GM12878 (cell line): ENCODE results near the gene OTC. TPM values are rescaled to one million over a fixed set of nuclear protein-coding genes. Genes with fewer than 3 reads are reported as not detected.

ENCODE experiments used
- ATAC-seq: fragments of 200-7000 bp; cut with Tn5 transposase; 3 replicates; pipeline ENCODE4 v1.9.1; 2020; ENCODE audit warnings: mild to moderate bottlenecking, moderate library complexity
- BruUV-seq: library from RNA; stranded (reverse); fragments of 400-500 nt; replicated peaks from 2 replicates; lab custom pipeline; 2021; lab: Mats Ljungman, UMichigan
- CTCF ChIA-PET: fragments of 300-600 bp; sonication (Branson Sonifier 250); formaldehyde crosslinking; extraction: SDS; loops from one replicate; lab custom pipeline; 2021; ENCODE audit warnings: inconsistent platforms; lab: Yijun Ruan, JAX
- POLR2A ChIA-PET: fragments of 350-600 bp; formaldehyde crosslinking; extraction: SDS; loops from one replicate; lab custom pipeline; 2021; ENCODE audit warnings: inconsistent platforms; lab: Charles Lee
- RAD21 ChIA-PET: fragments of 300-600 bp; sonication (Branson Sonifier 250); formaldehyde crosslinking; loops from one replicate; lab custom pipeline; 2023; ENCODE audit warnings: antibody characterized with exemption; ENCODE audit not compliant: unreplicated experiment; lab: Charles Lee
- SMC1A ChIA-PET: fragments of 300-600 bp; sonication (Branson Sonifier 250); formaldehyde crosslinking; loops from one replicate; lab custom pipeline; 2023; ENCODE audit not compliant: unreplicated experiment, uncharacterized antibody; lab: Charles Lee
- DNase-seq: peaks from one replicate; pipeline ENCODE4 v3.0.0-alpha.2; 2011; ENCODE audit warnings: low read depth, low spot score
- FAIRE-seq: peaks from 3 replicates; lab custom pipeline; 2011; peaks lifted over from hg19 to GRCh38; lab: Jason Lieb, UNC
- H2AFZ ChIP-seq: 2 replicates; pipeline ENCODE4 v1.6.0; 2011; ENCODE audit warnings: low read depth, low read length, control low read depth; ENCODE audit not compliant: control insufficient read depth
- H3K27ac ChIP-seq: 2 replicates; pipeline ENCODE4 v1.5.1; 2011; ENCODE audit warnings: control low read depth; ENCODE audit not compliant: control insufficient read depth, insufficient read depth
- H3K27me3 ChIP-seq, 2 experiments: replicated peaks in 1 of 2; 2 replicates each; pipeline versions ENCODE4 v1.6.0 to v1.6.1; 2011; ENCODE audit warnings: low read length in 1 of 2; ENCODE audit not compliant: control insufficient read depth in 2 of 2, insufficient read depth in 2 of 2
- H3K36me3 ChIP-seq, 2 experiments: 2 replicates each; pipeline ENCODE4 v1.5.1; 2011; ENCODE audit warnings: low read length in 1 of 2; ENCODE audit not compliant: control insufficient read depth in 2 of 2, insufficient read depth in 2 of 2
- H3K4me1 ChIP-seq: 2 replicates; pipeline ENCODE4 v1.6.1; 2011; ENCODE audit warnings: mild to moderate bottlenecking, low read length, moderate library complexity, mixed read lengths; ENCODE audit not compliant: control insufficient read depth, insufficient read depth
- H3K4me2 ChIP-seq: 2 replicates; pipeline ENCODE4 v1.6.0; 2011; ENCODE audit warnings: control low read depth; ENCODE audit not compliant: control insufficient read depth, insufficient read depth
- H3K4me3 ChIP-seq: fragments of 200-600 bp; sonication (generic); 2 replicates; pipeline ENCODE4 v1.5.1; 2016
- H3K79me2 ChIP-seq: 2 replicates; pipeline ENCODE4 v1.6.0; 2011; ENCODE audit warnings: low read length; ENCODE audit not compliant: control insufficient read depth, insufficient read depth
- H3K9ac ChIP-seq: 2 replicates; pipeline ENCODE4 v1.8.0; 2011; ENCODE audit warnings: low read length, control low read depth, mixed read lengths; ENCODE audit not compliant: control insufficient read depth, insufficient read depth
- H3K9me3 ChIP-seq: replicated peaks from 3 replicates; pipeline ENCODE4 v1.5.1; 2011; ENCODE audit warnings: mild to moderate bottlenecking, low read length; ENCODE audit not compliant: control insufficient read depth, insufficient read depth
- H4K20me1 ChIP-seq: 2 replicates; pipeline ENCODE4 v1.6.0; 2011; ENCODE audit not compliant: control insufficient read depth, insufficient read depth
- CTCF ChIP-seq, 3 experiments: IDR thresholded peaks in 2 of 3; conservative IDR thresholded peaks in 1 of 3; 2 replicates each; pipeline ENCODE4 v1.5.1; 2011; ENCODE audit warnings: low read depth in 3 of 3, low read length in 3 of 3, mild to moderate bottlenecking in 3 of 3, control low read depth in 2 of 3, moderate library complexity in 2 of 3, inconsistent platforms in 1 of 3, mixed read lengths in 1 of 3; ENCODE audit not compliant: control insufficient read depth in 2 of 3, insufficient read depth in 1 of 3; ENCODE audit errors: extremely low read depth in 1 of 3
- EGR1 ChIP-seq, 2 experiments: IDR thresholded peaks; 1 replicate in 1 of 2; 2 replicates in 1 of 2; pipeline ENCODE4 v1.6.1; 2011 to 2012; ENCODE audit warnings: low read depth in 2 of 2, low read length in 2 of 2, borderline replicate concordance in 1 of 2, mild to moderate bottlenecking in 1 of 2, moderate library complexity in 1 of 2
- HDGF ChIP-seq: fragments of 450-650 bp; IDR thresholded peaks from 2 replicates; pipeline ENCODE4 v1.6.1; 2016; ENCODE audit warnings: antibody characterized with exemption
- NFYB ChIP-seq: IDR thresholded peaks from 2 replicates; pipeline ENCODE4 v1.6.1; 2011; ENCODE audit warnings: low read depth, mild to moderate bottlenecking, low read length, improper control_type of control experiment, moderate library complexity; ENCODE audit not compliant: insufficient read depth
- SUPT20H ChIP-seq: IDR thresholded peaks from 2 replicates; pipeline ENCODE4 v1.6.1; 2011; ENCODE audit warnings: low read depth, mild to moderate bottlenecking, low read length, moderate library complexity, borderline replicate concordance; ENCODE audit not compliant: control insufficient read depth
- WGBS: methylation state at CpG from one replicate; pipeline ENCODE4 v1.1.6; 2016; ENCODE audit warnings: low lambda C conversion rate; ENCODE audit not compliant: insufficient replicate concordance, insufficient coverage; ENCODE audit errors: missing lambda C conversion rate; 5-methylcytosine and 5-hydroxymethylcytosine counted together
- in situ Hi-C: fragments of 300-500 bp; cut with MboI; formaldehyde crosslinking; loops from 9 replicates; pipeline ENCODE4 v1.14.3; 2018; ENCODE audit warnings: mixed read lengths
- intact Hi-C: fragments of 100-400 bp; cut with micrococcal nuclease; formaldehyde crosslinking; loops from one replicate; pipeline ENCODE4 v1.14.2; 2022; ENCODE audit not compliant: unreplicated experiment
- polyA plus RNA-seq, 11 experiments: library from polyadenylated mRNA; depleted of rRNA in 4 of 11; unstranded in 6 of 11; stranded (reverse) in 5 of 11; fragments of >200 nt; fragmentation: Nextera tagmentation in 4 of 11; fragmentation: Illumina TruSeq in 1 of 11; extraction: Ambion mirVana in 4 of 11; extraction: Trizol in 1 of 11; gene quantifications; 1 replicate in 1 of 11; 2 replicates in 10 of 11; pipeline versions ENCODE4 v1.2.1 to v1.2.3, GENCODE V29; 2011 to 2016; ENCODE audit warnings: inconsistent platforms in 2 of 11, missing spikeins in 2 of 11, low read depth in 1 of 11
- total RNA-seq, 4 experiments: library from RNA; depleted of rRNA in 3 of 4; stranded (reverse); fragments of >200 nt in 3 of 4; fragmentation: Illumina TruSeq in 1 of 4; extraction: Trizol in 1 of 4; gene quantifications; 2 replicates each; pipeline versions ENCODE4 v1.2.1 to v1.2.3, GENCODE V29; 2013 to 2021

The OTC gene
- total and polyA plus RNA-seq, 10 of the 15 experiments (the other 5 are each of a cell fraction or from before 2014, with no cell fraction given): not detected

DNA sequence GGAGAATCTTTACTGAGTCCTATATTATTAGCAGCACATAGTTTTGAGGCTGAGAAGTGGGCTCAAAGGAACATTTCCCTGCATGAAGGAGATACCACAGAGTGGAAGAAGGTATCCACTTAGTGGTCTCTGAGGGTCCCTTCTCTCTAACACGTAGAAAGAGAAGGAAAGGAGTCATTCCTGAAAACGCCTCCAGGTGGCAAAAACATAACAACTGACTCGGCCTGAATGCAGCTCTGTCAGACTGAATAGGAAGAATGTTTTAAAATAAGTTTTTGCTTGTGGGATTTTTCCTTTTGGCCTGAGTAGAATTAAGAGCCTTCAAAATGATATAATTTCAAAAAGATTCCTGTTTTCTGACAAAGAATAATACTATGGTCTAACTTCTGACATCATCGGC is 48.4 kb upstream of the OTC start:
- in situ Hi-C loops (no loop called here), intact Hi-C loops (no loop called here)
- Histone ChIP-seq H3K9ac (no peak overlapping the region), H2AFZ (no peak overlapping the region), H3K27ac (no peak overlapping the region), H3K79me2 (no peaks in the 10 kb centered on the region), H3K4me3 (no peak overlapping the region), H3K9me3 (no peaks in the 10 kb centered on the region), H3K4me1 (no peaks in the 10 kb centered on the region), H3K36me3 (no peaks in the 10 kb centered on the region), H3K4me2 (no peak overlapping the region), H3K27me3 (no peaks in the 10 kb centered on the region), H4K20me1 (no peaks in the 10 kb centered on the region)
- 36% methylated on average over 4 of the region's 4 CpGs for WGBS
- DNase-seq (no peak), ATAC-seq (peak; percentile 57), FAIRE-seq (no peak)
- ChIA-PET CTCF (interaction anchor here (1.0 to 1.9 kb wide), 2 partner anchors 26 to 42 kb away, joined by 3 to 4 read pairs; no protein-coding TSS in a partner anchor), SMC1A (no interaction called here), POLR2A (no interaction called here), RAD21 (no interaction called here)
- no TSS peak for BruUV-seq
- 0 out of 6 replicates have a peak, but pooled peaks of 2 of the 3 experiments have one; percentile 7 to 19 for TF ChIP-seq CTCF (IDR thresholded peaks at IDR 0.05 in 2 of 3, conservative IDR thresholded peaks at IDR 0.05 in 1 of 3; ENCODE audit: control insufficient read depth in 2 of 3, extremely low read depth in 1 of 3, insufficient read depth in 1 of 3, low read depth in 3 of 3, low read length in 3 of 3)
- no peak for TF ChIP-seq SUPT20H
- no peak for TF ChIP-seq HDGF
- TF ChIP-seq NFYB: no peak
- TF ChIP-seq EGR1 (IDR thresholded peaks at IDR 0.05; ENCODE audit: borderline replicate concordance in 1 of 2, low read depth in 2 of 2, low read length in 2 of 2): no peak
